Activated CD4-positive, alpha-beta T cell treated with anti-CD3 and anti-CD28 coated beads for 1 hour (primary cell): Measurements from ENCODE around the gene SH2D3A.
"Not testable (repeated sequence)": the region's sequence is repeated elsewhere in the genome, so short reads cannot be mapped to it uniquely, and the experiment has no call there.

Experiments used
- DNase-seq: peaks from one replicate; pipeline ENCODE4 v3.0.0-alpha.2; 2020

The SH2D3A gene

GRCh38 chr19:6718741-6719539 is 48.3 kb downstream of the SH2D3A start:
- DNase-seq, result no peak

GRCh38 chr19:6718111-6718740 is 49.0 kb downstream of the SH2D3A start:
- DNase-seq, result no peak

DNA sequence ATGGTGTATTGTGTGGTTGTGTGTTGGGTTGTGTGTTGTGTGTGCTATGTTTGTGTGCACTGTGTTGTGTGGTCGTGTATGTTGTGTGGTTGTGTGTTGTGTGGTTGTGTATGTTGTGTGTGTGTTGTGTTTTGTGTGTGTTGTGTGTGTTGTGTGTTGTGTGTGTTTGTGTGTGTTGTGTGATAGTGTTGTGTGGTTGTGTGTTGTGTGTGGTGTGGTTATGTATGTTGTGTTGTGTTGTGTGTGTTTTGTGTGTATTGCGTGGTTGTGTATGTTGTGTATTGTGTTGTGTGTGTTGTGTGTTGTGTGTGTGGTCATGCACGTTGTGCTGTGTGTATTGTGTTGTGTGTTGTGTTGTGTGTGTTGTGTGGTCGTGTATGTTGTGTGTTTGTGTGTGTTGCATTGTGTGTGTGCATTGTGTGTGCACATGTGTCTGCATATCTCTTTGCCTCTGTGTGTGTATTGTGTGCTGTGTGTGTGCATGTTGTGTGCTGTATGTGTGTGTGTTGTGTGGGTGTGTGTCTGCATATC is 49.7 kb downstream of the SH2D3A start:
- no peak for DNase-seq

- DNase-seq, result no peak
Measured at GRCh38 chr19:6717036-6717435, 50.2 kb downstream of the SH2D3A start.

DNA sequence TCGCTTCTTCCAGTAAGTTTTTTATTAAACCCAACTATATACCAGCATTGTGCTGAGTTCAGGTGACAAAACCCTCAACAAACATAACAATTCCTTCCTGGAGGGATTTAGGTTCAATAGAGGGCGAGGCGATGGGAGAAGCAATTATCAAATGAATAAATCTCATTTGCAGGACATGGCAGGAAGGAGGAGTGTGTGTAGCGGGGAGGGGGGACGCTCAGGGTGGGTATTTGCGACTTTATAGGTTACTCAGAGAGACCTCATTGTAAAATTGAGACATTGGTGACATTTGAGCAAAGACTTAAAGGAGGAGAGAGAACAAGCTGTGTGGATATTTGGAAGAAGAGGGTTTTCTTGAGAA is 50.6 kb downstream of the SH2D3A start:
- DNase-seq, result no peak

DNA sequence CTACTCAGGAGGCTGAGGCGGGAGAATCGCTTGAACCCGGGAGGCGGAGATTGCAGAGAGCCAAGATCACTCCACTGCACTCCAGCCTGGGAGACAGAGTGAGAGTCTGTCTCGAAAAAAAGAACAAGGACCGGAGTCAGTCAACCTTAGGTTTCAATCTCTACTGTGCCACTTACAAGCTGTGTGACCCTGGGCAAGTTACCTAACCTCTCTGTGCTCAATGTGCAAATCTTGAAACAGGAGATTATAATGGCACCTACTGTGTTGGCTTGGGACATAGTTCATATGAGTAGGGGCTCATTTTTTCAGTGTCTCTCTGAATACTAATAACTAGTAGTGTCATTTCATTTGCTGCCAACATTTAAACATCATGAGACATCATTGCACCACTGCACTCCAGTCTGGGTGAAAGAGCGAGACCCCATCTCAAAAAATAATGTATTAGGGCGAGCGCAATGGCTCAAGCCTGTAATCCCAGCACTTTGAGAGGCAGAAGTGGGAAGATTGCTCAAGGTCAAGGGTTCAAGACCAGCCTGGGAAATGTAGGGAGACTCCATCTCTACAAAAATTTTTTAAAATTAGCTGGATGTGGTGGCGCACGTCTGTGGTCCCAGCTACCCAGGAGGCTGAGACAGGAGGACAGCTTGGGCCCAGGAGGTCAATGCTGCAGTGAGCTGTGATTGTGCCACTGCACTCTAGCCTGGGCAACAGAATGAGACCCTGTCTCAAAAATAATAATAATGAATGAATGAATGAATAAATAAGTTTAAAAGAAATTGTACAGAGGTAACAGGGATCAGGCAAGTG is 52.3 kb downstream of the SH2D3A start:
- DNase-seq, result no peak

DNA sequence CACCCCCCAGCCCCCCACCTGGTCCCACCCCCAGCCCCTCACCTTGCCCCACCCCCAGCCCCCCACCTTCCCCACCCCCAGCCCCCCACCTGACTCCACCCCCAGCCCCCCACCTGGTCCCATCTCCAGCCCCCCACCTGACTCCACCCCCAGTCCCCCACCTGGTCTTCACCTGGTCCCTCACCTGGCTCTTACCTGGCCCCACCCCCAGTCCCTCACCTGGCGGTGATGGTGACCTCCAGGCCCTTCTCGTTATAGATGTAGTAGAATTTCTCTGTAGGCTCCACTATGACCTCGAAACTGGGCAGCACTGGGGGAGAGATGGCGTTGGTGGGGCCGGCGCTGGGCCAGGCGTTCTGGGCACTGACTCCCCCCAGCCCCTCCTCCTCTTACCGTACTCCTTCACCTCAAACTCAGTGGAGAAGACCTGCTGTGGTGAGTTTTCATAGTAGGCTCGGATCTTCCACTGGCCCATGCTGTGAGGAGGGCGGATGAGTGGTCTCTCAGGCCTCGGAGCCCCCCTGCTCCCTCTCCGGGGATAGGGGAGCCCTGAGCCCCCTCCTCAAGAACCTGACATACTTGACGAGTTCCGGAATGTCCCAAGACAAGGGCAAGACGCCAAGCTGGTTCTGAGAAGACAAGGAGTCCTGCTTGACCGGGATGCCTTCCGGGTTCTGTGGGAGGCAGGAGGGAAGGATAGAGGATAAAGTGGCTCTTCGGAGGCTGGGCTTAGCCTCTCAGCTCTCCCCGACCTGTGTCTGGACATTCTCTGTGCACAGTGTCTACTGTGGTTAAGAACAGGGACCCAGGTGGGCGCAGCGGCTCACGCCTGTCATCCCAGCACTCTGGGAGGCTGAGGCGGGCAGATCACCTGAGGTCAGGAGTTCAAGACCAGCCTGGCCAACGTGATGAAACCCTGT is 53.2 kb downstream of the SH2D3A start:
- DNase-seq, result no peak

DNA sequence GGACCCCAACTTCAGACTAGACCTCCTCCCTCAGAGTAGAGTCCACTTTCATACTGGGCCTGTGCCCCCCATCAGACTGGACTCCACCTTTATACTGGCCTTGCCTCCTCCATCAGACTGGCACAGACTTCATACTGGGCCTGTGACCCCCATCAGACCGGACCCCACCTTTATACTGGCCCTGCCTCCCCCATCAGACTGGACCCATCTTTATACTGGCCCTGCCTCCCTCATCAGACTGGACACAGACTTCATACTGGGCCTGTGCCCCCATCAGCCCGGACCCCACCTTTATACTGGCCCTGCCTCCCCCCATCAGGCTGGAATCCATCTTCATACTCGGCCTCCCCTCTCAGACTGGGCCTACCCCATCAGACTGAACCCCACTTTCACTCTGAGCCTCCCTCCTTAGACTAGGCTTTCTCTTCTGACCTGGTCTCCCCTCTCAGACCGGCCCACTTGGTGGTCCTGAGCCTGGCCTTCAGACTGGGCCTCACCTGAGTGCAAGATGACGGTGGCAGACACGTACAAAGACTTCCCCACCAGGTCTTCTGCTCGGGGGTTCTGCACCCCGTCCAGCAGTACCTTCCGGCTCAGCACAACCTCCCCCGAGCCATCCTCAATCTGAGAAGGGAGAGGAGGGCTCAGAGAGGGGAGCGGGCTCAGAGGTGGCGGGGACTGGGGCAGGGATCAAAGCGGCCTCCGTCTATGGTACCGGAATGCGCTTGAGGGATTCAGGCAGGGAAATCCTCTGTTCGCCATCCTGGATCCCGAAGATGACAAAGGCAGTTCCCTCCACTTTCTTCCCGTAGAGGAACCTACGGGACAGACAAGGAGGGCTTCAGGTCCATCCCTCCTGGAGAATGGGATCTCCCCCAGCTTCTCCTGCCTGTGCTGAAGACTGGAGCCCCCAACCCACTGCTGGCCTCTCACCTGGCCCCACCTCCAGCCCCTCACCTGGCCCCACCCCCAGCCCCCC is 54.3 kb downstream of the SH2D3A start:
- no peak for DNase-seq

GRCh38 chr19:6712231-6712630 is 55.0 kb downstream of the SH2D3A start:
- DNase-seq, result no peak

- no peak for DNase-seq
Measured at GRCh38 chr19:6711605-6712004, 55.6 kb downstream of the SH2D3A start.

DNA sequence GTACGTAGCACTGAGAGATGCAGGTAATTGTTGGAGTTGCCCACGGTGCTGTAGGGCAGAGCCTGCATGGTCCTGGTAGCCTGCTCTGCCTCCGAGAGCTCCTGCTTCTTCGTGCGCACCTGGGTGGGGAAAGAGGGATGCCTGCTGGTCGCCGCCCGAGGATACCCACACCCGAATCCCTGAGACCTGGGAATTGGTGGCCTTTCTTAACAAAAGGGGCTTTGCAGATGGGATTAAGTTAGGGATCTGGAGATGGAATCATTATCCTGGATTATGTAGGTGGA is 56.2 kb downstream of the SH2D3A start:
- no peak for DNase-seq

GRCh38 chr19:6710273-6711077 is 56.8 kb downstream of the SH2D3A start:
- DNase-seq, result no peak

DNA sequence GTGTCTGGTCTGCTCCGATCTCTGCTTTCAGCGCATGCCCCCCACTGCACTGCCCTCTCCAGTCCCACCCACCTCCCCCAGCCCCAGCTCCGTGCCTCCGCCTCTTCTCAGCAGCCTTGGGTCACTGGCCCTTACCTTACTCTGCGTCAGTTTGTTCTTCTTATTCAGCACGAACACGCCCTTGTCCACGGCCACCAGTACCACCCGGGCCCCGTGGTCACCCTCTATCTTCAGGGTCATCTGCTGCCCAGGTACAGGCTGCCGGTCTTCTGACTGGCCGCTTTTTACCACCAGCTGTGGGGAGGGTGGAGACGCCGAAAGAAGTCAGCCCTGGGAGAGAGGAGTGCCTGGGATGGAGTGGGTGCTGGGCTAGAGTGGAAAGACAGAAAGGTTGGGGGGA is 57.7 kb downstream of the SH2D3A start:
- no peak for DNase-seq

DNA sequence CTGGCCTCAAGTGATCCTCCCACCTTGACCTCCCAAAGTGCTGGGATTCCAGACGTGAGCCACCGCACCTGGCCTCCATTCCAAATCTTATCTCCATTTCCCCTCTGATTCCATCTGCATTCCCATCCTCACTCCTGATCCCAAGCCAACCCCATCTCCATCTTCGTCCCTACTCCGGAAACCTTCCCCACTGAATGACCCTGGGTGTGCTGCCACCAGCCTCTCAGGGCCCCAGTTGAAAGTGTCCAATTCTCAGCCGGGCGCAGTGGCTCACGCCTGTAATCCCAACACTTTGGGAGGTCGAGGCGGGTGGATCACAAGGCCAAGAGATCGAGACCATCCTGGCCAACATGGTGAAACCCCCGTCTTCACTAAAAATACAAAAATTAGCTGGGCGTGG is 58.3 kb downstream of the SH2D3A start:
- not testable (repeated sequence) for DNase-seq

DNA sequence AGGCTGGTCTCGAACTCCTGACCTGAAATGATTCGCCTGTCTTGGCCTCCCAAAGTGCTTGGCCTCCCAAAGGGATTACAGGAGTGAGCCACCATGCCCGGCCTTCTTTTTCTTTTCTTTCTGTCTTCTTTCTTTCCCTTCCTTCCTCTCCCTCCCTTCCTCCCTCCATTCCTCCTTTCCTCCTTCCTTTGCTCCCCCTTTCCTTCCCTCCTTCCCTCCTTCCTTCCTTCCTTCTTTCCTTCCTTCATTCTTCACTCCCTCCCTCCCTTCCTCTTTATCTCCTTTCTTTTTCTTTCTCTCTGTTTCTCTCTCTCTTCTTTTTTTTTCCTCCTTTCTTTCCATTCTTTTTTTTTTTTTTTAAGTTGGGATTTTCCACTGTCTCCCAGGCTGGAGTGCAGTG is 58.9 kb downstream of the SH2D3A start:
- DNase-seq, result no peak

DNA sequence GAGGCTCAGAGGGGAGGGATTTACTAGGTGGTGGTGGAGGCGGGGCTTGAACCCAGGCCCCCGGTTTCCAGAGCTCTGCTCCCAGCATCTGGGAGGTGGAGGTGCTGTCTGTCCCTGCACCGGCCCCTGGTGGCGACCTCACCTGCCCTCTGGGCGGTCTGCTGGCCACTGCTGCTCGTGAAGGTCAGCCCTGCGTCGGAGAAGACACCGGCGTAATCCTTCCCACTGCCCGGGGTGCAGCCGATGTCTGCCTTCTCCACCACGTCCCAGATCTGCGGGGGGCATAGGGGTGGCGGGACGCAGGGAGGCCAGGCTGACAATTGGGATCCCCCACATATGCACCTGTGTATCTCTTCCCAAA is 59.6 kb downstream of the SH2D3A start:
- no peak for DNase-seq

DNA sequence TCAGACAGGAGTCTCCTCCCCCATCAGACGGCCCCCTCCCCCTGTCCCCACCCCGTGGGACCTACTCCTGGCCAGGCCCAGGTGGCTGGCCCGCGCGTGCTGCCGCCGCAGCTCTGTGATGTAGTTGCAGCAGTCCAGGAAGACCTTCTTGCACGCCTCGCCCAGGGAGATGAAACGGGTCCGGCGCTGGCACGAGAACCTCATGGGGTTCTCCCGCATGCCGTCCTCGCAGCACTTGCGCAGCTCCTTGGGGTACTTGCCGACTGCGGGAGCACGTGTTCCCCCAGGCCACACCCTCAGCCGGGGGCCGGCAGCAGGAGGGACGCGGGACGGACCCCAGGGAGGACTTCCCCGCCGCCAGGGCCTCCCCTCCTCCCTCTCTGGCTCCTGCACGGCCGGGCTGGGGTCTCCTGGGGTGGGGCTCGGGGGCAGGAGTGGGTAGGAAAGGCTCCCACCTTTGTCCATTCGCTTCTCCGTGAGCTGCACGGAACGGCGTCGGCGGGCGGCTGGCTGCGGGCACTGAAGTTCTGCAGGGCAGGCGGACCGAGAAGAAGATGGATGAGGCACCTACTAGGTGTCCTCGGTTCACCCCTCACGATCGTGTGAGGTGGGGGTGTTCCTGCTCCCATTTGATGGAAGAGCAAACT is 60.1 kb downstream of the SH2D3A start:
- no peak for DNase-seq

- no peak for DNase-seq
Measured at GRCh38 chr19:6706633-6706958, 60.6 kb downstream of the SH2D3A start.

GRCh38 chr19:6705931-6706632 is 61.2 kb downstream of the SH2D3A start:
- no peak for DNase-seq
